ENCODE results near the gene USP9X.
A peak's percentile ranks its signal among the peaks of the same experiment; 100 is the strongest.

USP9X gene

GRCh38 chrX:41257801-41258200 is 172.6 kb downstream of the USP9X start:
- H3K27ac ChIP-seq, result no peak overlapping the region
- intact Hi-C loops (cut with DNase I; ENCODE audit: low total_unique reads), result no loop called here
- peaks cover 0 to 9% (median 0%) of the 10 kb centered on the region in 3 donors for H3K9me3 ChIP-seq
- no peak for DNase-seq
- H3K36me3 ChIP-seq, result no peaks in the 10 kb centered on the region
- TF ChIP-seq CTCF (IDR thresholded peaks at IDR 0.05), result no peak
- no peaks in the 10 kb centered on the region for H3K27me3 ChIP-seq
- H3K4me3 ChIP-seq, result no peak overlapping the region
- H3K4me1 ChIP-seq, result peaks cover 0 to 12% (median 4%) of the 10 kb centered on the region in 4 donors

GRCh38 chrX:41258226-41258625 is 173.0 kb downstream of the USP9X start:
- Histone ChIP-seq H3K4me3 (no peak overlapping the region), H3K27ac (no peak overlapping the region), H3K27me3 (no peaks in the 10 kb centered on the region), H3K4me1 (peaks cover 0 to 8% (median 3%) of the 10 kb centered on the region in 4 donors), H3K36me3 (no peaks in the 10 kb centered on the region), H3K9me3 (peaks cover 0 to 9% (median 0%) of the 10 kb centered on the region in 3 donors)
- DNase-seq, result no peak
- TF ChIP-seq CTCF (IDR thresholded peaks at IDR 0.05), result no peak
- intact Hi-C loops (cut with DNase I; ENCODE audit: low total_unique reads), result no loop called here

- intact Hi-C loops (cut with DNase I; ENCODE audit: low total_unique reads), result no loop called here
- Histone ChIP-seq H3K36me3 (no peaks in the 10 kb centered on the region), H3K4me1 (peaks cover 0 to 2% (median under 1%) of the 10 kb centered on the region in 4 donors), H3K4me3 (no peak overlapping the region), H3K27ac (no peak overlapping the region), H3K9me3 (peaks cover 0 to 9% (median 0%) of the 10 kb centered on the region in 3 donors), H3K27me3 (no peaks in the 10 kb centered on the region)
- no peak for TF ChIP-seq CTCF (IDR thresholded peaks at IDR 0.05)
- no peak for DNase-seq
These were observed 173.6 kb downstream of the USP9X start for GRCh38 chrX:41258871-41259270.

GRCh38 chrX:41259516-41259915 is 174.3 kb downstream of the USP9X start:
- no peaks in the 10 kb centered on the region for H3K36me3 ChIP-seq
- no peak for DNase-seq
- no peak overlapping the region for H3K27ac ChIP-seq
- TF ChIP-seq CTCF (IDR thresholded peaks at IDR 0.05), result no peak
- H3K4me3 ChIP-seq, result no peak overlapping the region
- intact Hi-C loops (cut with DNase I; ENCODE audit: low total_unique reads), result no loop called here
- peaks cover 0 to 9% (median 0%) of the 10 kb centered on the region in 3 donors for H3K9me3 ChIP-seq
- H3K4me1 ChIP-seq, result no peaks in the 10 kb centered on the region
- H3K27me3 ChIP-seq, result no peaks in the 10 kb centered on the region

GRCh38 chrX:41265615-41266014 is 180.4 kb downstream of the USP9X start:
- Histone ChIP-seq H3K9me3 (peaks cover 0 to 9% (median 0%) of the 10 kb centered on the region in 3 donors), H3K4me3 (peak overlapping the region; percentile 28 to 36), H3K27me3 (no peaks in the 10 kb centered on the region), H3K36me3 (no peaks in the 10 kb centered on the region), H3K27ac (no peak overlapping the region), H3K4me1 (no peaks in the 10 kb centered on the region)
- peak; percentile 24 to 79 for DNase-seq
- intact Hi-C loops (cut with DNase I; ENCODE audit: low total_unique reads), result no loop called here
- TF ChIP-seq CTCF (IDR thresholded peaks at IDR 0.05), result no peak

GRCh38 chrX:41273638-41274037 is 188.4 kb downstream of the USP9X start:
- Histone ChIP-seq H3K4me1 (peaks cover 0 to 18% (median 0%) of the 10 kb centered on the region in 4 donors), H3K27me3 (no peaks in the 10 kb centered on the region), H3K36me3 (no peaks in the 10 kb centered on the region), H3K4me3 (no peak overlapping the region), H3K9me3 (no peaks in the 10 kb centered on the region), H3K27ac (no peak overlapping the region)
- no peak for TF ChIP-seq CTCF (IDR thresholded peaks at IDR 0.05)
- intact Hi-C loops (cut with DNase I; ENCODE audit: low total_unique reads), result no loop called here
- no peak for DNase-seq

All from tibial artery (tissue), 4 donors.